GM10266 (cell line): Measurements from ENCODE around the gene CNTNAP5.

ENCODE experiments used
- DNase-seq: peaks from one replicate; pipeline ENCODE4 v3.0.0; 2012; ENCODE audit errors: extremely low spot score
- TF ChIP-seq, protein P1 (sequence below): IDR thresholded peaks from 2 replicates; pipeline ENCODE4 v1.5.1; 2012; ENCODE audit warnings: mild to moderate bottlenecking, low read depth; ENCODE audit not compliant: control insufficient read depth, insufficient read depth; ENCODE audit errors: missing control alignments

Gene CNTNAP5

DNA sequence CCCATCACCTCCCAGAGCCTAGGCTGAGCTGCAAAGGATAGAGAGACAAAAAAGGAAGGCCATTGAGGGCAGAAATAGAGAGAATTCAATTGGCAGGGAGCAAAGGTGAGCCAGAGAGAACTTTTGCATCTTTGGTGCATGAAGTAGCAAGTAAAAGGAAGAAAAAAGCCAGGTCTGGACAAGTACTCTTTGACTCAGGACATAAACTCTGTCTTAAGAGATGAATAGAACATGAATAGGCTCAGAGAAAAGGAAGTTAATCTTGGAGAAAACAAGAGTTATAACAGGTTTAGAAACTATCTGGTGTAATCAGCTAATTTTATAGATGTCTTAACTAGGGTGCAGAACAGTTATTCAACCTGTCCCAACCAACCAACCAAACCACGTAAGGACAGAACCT is 95.2 kb downstream of the CNTNAP5 start:
- no peak for DNase-seq
- TF ChIP-seq, protein P1, sequence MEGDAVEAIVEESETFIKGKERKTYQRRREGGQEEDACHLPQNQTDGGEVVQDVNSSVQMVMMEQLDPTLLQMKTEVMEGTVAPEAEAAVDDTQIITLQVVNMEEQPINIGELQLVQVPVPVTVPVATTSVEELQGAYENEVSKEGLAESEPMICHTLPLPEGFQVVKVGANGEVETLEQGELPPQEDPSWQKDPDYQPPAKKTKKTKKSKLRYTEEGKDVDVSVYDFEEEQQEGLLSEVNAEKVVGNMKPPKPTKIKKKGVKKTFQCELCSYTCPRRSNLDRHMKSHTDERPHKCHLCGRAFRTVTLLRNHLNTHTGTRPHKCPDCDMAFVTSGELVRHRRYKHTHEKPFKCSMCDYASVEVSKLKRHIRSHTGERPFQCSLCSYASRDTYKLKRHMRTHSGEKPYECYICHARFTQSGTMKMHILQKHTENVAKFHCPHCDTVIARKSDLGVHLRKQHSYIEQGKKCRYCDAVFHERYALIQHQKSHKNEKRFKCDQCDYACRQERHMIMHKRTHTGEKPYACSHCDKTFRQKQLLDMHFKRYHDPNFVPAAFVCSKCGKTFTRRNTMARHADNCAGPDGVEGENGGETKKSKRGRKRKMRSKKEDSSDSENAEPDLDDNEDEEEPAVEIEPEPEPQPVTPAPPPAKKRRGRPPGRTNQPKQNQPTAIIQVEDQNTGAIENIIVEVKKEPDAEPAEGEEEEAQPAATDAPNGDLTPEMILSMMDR = no peak

DNA sequence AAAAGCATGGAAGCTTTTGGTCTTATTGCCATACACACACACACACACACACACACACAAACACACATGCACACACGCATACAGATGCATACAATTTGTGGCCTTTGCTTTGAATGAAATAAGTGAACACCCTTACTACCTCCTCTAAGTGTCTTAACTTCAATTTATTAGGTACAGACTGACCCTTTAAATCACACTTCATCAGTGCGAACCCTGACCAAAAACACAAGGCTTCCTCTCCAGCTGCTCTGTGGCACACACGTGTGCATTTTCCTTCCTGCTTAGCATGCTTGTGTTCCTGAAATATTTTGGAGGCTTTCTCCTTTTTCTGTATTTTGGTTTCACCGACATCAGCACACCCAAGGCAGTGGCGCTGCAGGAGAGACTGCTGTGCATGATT is 96.0 kb downstream of the CNTNAP5 start:
- no peak for DNase-seq
- TF ChIP-seq, protein P1 = no peak

DNA sequence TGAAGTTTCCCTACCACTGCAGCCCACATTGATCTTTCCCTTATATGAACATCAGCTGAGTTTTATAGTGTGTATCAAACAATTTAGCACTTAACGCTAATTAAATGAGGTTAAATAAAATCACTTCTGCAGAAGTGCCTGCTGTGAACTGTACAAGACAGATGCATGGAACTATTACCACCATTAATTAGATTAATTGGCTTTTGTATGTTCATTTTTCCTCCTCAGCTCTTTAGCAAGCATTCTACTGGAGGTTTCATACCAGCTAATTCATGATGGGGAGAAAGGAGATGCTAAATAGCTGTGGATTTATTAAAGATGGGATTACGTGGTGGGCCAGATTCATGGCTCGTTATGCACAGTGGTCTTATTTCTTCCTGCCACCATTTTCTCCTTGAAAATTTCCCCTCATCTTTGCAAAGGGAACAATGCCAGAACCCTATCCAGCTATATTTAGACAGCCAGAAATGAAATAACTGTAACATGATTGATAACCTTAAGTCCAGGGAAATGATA is 96.7 kb downstream of the CNTNAP5 start:
- TF ChIP-seq, protein P1 = no peak

DNA sequence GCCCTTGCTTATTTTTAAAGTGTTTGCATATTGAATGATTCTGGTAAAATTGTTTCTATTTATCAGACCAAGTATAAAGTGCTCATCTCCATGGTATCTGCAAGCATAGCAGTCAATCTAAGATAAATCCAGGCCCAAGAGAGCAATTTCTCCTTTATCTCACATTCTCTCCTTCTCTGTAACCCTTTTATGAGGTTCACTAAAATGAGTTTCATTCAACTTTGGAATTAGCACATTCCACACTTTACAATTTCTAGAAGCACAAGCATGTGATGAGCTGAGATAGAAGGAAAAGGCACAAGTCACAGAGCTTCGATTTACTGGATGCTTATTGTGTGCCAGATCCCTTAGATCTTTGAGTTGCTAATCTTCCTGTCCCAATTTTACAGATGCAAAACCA is 97.3 kb downstream of the CNTNAP5 start:
- DNase-seq = no peak
- TF ChIP-seq, protein P1 = no peak

More for the DNA sequence above, 96.7 kb downstream of the CNTNAP5 start:
- DNase-seq = no peak

DNA sequence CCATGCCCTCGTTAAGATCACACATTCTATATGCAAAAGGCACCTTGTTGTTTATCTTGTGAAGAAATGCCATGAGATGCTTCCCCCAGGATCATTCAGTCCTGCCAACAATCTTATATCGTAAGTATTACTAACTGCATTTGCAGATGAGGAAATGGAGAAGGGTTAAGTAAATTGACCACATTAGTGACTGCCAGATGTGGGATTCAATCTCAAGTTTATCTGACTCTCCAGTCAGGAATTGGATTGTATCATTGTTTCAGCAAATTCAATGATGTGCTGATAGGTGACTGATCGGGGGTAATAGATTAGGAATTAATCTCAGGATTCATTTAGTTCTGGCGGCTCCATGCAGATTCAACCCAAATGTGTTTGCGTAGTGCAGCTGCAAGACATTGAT is 106.2 kb downstream of the CNTNAP5 start:
- DNase-seq = no peak
- TF ChIP-seq, protein P1 = no peak

DNA sequence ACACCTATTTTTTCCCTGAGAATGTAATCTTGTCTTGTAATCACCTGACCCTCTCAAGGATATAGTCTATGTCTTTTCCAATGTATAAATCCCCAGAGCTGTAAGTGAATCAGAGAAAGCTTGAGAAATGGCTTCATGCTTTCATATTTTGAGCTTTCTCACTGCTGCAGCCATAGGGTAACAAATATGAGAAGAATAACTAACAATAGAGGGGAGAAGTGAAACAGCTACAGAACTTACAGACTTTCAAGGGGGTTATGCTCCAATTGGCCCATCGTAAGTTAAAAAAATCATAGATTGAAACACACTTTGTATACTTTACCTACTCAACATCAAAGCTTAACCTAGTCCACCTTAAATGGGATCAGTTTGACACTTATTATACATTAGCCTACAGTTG is 111.0 kb downstream of the CNTNAP5 start:
- no peak for DNase-seq
- TF ChIP-seq, protein P1 = no peak

DNA sequence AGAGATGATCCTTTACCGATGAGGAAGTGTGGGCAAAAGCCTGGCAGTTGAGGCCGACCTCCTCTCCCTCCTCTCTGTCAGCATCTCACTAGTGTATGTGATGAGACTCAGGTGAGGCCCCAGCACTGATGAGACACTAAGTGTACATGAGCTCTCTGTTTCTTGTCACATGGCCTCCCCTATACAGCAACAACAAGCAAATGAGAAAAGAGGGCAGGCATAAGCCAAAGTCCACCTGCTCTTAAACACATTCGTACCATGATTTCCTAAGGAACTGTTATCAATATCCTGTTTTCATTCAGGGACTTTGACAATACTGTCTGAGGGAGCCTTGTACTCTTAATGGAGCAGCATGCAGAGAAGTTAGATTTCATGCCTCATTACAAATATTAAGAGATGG is 113.0 kb downstream of the CNTNAP5 start:
- TF ChIP-seq, protein P1 = no peak
- DNase-seq = no peak
